PFSK-1 (cell line): ENCODE measurements around the gene FNIP2.

Experiments
- POLR2AphosphoS5 ChIP-seq: IDR thresholded peaks from 2 replicates; pipeline ENCODE4 v1.6.1; 2012; ENCODE audit warnings: low read depth, mild to moderate bottlenecking, control low read depth, low read length, moderate library complexity
- SIN3A ChIP-seq: IDR thresholded peaks from 2 replicates; pipeline ENCODE4 v1.6.1; 2012; ENCODE audit warnings: mild to moderate bottlenecking, low read length, moderate library complexity, borderline replicate concordance; ENCODE audit not compliant: insufficient read depth
- TAF1 ChIP-seq: IDR thresholded peaks from 2 replicates; pipeline ENCODE4 v1.6.1; 2012; ENCODE audit warnings: low read length, control low read depth, borderline replicate concordance; ENCODE audit not compliant: insufficient read depth
- TF ChIP-seq, protein P1 (sequence below), 2 experiments: IDR thresholded peaks; 2 replicates each; pipeline versions ENCODE4 v1.6.1 to v1.8.0; 2011 to 2012; ENCODE audit warnings: low read depth in 2 of 2, low read length in 2 of 2, control low read depth in 1 of 2, inconsistent platforms in 1 of 2, mild to moderate bottlenecking in 1 of 2, moderate library complexity in 1 of 2; ENCODE audit not compliant: insufficient read depth in 1 of 2

DNA sequence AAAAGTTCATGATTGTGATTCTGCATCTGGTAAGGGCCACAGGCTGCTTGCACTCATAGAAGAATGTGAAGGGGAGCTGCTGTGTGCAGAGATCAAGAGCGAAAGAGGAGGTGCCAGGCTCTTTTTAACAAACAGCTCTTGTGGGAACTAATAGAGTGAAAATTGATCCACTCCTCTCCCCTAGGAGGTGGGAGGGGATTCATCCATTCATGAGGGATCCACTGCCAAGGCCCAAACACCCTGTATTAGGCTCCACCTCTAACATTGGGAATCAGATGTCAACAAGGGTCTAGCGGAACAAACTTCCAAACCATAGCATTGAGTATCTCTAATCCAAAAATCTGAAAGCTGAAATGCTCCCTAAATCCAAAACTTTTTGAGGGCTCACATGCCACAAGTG is 29.2 kb upstream of the FNIP2 start:
- TF ChIP-seq TAF1 = no peak
- TF ChIP-seq, protein P1, sequence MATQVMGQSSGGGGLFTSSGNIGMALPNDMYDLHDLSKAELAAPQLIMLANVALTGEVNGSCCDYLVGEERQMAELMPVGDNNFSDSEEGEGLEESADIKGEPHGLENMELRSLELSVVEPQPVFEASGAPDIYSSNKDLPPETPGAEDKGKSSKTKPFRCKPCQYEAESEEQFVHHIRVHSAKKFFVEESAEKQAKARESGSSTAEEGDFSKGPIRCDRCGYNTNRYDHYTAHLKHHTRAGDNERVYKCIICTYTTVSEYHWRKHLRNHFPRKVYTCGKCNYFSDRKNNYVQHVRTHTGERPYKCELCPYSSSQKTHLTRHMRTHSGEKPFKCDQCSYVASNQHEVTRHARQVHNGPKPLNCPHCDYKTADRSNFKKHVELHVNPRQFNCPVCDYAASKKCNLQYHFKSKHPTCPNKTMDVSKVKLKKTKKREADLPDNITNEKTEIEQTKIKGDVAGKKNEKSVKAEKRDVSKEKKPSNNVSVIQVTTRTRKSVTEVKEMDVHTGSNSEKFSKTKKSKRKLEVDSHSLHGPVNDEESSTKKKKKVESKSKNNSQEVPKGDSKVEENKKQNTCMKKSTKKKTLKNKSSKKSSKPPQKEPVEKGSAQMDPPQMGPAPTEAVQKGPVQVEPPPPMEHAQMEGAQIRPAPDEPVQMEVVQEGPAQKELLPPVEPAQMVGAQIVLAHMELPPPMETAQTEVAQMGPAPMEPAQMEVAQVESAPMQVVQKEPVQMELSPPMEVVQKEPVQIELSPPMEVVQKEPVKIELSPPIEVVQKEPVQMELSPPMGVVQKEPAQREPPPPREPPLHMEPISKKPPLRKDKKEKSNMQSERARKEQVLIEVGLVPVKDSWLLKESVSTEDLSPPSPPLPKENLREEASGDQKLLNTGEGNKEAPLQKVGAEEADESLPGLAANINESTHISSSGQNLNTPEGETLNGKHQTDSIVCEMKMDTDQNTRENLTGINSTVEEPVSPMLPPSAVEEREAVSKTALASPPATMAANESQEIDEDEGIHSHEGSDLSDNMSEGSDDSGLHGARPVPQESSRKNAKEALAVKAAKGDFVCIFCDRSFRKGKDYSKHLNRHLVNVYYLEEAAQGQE (IDR thresholded peaks at IDR 0.05; ENCODE audit: insufficient read depth in 1 of 2, low read depth in 2 of 2, low read length in 2 of 2) = no peak
- TF ChIP-seq POLR2AphosphoS5 = no peak
- no peak for TF ChIP-seq SIN3A
